ENCODE measurements around the gene EVX1. TPM values are rescaled to one million over a fixed set of nuclear protein-coding genes. Genes with fewer than 3 reads are reported as not detected.
A peak's percentile ranks its signal among the peaks of the same experiment; 100 is the strongest.

The EVX1 gene
- total and polyA plus RNA-seq, 2 of the 8 experiments (the other 6 are each of a cell fraction or from before 2014, with no cell fraction given), result not detected

GRCh38 chr7:27211764-27212204 is 30.8 kb upstream of the EVX1 start:
- no peak overlapping the region for H4K8ac ChIP-seq (ENCODE audit: extremely low read depth, insufficient read depth, low read length)
- POLR2A ChIA-PET (ENCODE audit: partially characterized antibody), result no interaction called here
- H2BK120ac ChIP-seq (replicated peaks; ENCODE audit: low read depth, low read length), result no peak overlapping the region
- peaks cover 12 to 29% of the 10 kb centered on the region in 2 experiments for H4K20me1 ChIP-seq (replicated peaks in 1 of 2; ENCODE audit: control insufficient read depth in 1 of 2, insufficient read depth in 2 of 2, low read length in 2 of 2)
- H3K23me2 ChIP-seq (ENCODE audit: low read depth, low read length), result no peaks in the 10 kb centered on the region; the same call in 1 of the 2 replicates
- DNase-seq (ENCODE audit: low read depth in 1 of 2, low spot score in 2 of 2), result no peak
- WGBS, 2 experiments (ENCODE audit: extremely low coverage in 1 of 2, insufficient coverage in 1 of 2, insufficient read length in 1 of 2, insufficient replicate concordance in 2 of 2, low coverage in 1 of 2, low lambda C conversion rate in 2 of 2, missing lambda C conversion rate in 1 of 2), result 37% methylated on average over 3 of the region's 3 CpGs; no CpG with 5 or more reads in 1 of the 2 experiments
- no peak overlapping the region for H3K18ac ChIP-seq (ENCODE audit: extremely low read depth, low read length)
- CTCF ChIA-PET (ENCODE audit: partially characterized antibody), result interaction anchor here (0.6 to 6.6 kb wide), 12 partner anchors 9 to 363 kb away, joined by 3 to 64 read pairs (median 11); partner anchors contain the start of genes EVX1 and HOXA11
- H2BK20ac ChIP-seq (ENCODE audit: low read length), result no peak overlapping the region
- H3K4me2 ChIP-seq (ENCODE audit: insufficient read depth in 1 of 2, low read depth in 2 of 2, low read length in 2 of 2), result no peak overlapping the region
- no peak overlapping the region for H3K56ac ChIP-seq (replicated peaks; ENCODE audit: insufficient read length, low read depth, low read length)
- H3K79me2 ChIP-seq (ENCODE audit: control insufficient read depth in 1 of 2, insufficient read depth in 2 of 2, low read length in 2 of 2), result no peaks in the 10 kb centered on the region
- no peak overlapping the region for H2AFZ ChIP-seq (ENCODE audit: low read length)
- H3K14ac ChIP-seq (ENCODE audit: insufficient read length), result no peak overlapping the region
- no peak overlapping the region for H3K4ac ChIP-seq (replicated peaks; ENCODE audit: insufficient read length, low read depth, low read length)
- no peaks in the 10 kb centered on the region for H3K9me3 ChIP-seq (ENCODE audit: insufficient read depth in 2 of 2, low read depth in 1 of 2, low read length in 1 of 2)
- H4K5ac ChIP-seq (ENCODE audit: insufficient read length, low read depth, low read length), result no peak overlapping the region
- H2BK5ac ChIP-seq (ENCODE audit: low read depth, low read length), result no peak overlapping the region
- no peaks in the 10 kb centered on the region for H3K79me1 ChIP-seq (ENCODE audit: low read depth, low read length)
- peaks cover 8 to 17% (median 12%) of the 10 kb centered on the region in 4 experiments for H3K4me1 ChIP-seq (replicated peaks in 1 of 4; ENCODE audit: control insufficient read depth in 3 of 4, insufficient read depth in 4 of 4, low read length in 3 of 4)
- no peak for FAIRE-seq
- H4K91ac ChIP-seq (replicated peaks; ENCODE audit: insufficient read length, low read length), result no peak overlapping the region
- no peak overlapping the region for H2BK15ac ChIP-seq (ENCODE audit: low read length)
- H3K36me3 ChIP-seq (ENCODE audit: control insufficient read depth in 2 of 4, insufficient read depth in 4 of 4, low read length in 3 of 4), result peaks cover 0 to 4% (median 0%) of the 10 kb centered on the region in 4 experiments; a peak in 1 of 8 replicates
- no peak overlapping the region for H3K27ac ChIP-seq (ENCODE audit: low read depth, low read length)
- H3K23ac ChIP-seq (ENCODE audit: insufficient read length), result no peak overlapping the region
- TF ChIP-seq BACH1 (IDR thresholded peaks at IDR 0.05; ENCODE audit: low read length) (no peak), CBX8 (IDR thresholded peaks at IDR 0.05; ENCODE audit: borderline replicate concordance, low read depth, low read length) (peak; percentile 93; the same call in 1 of the 2 replicates)
- H2BK12ac ChIP-seq (ENCODE audit: low read depth, low read length), result no peak overlapping the region
- H3K9ac ChIP-seq (replicated peaks in 1 of 4; ENCODE audit: extremely low read depth in 1 of 4, low read depth in 3 of 4, low read length in 3 of 4), result no peak overlapping the region
- H3K27me3 ChIP-seq (replicated peaks in 1 of 4; ENCODE audit: control insufficient read depth in 3 of 4, extremely low read depth in 1 of 4, insufficient read depth in 3 of 4, low read length in 3 of 4), result peaks cover 96 to 100% (median 99%) of the 10 kb centered on the region in 4 experiments
- no peak overlapping the region for H2AK5ac ChIP-seq (ENCODE audit: low read depth, low read length)
- H3K4me3 ChIP-seq (ENCODE audit: extremely low read depth in 1 of 4, insufficient read depth in 2 of 4, low read depth in 3 of 4, low read length in 4 of 4), result no peak overlapping the region

Data from H1 (cell line).